NOMO-1 (cell line): ENCODE results near the gene KIZ.
"Not testable (repeated sequence)": the region's sequence is repeated elsewhere in the genome, so short reads cannot be mapped to it uniquely, and the experiment has no call there.

ENCODE experiments used
- DNase-seq, 2 experiments: peaks; one replicate each; lab custom pipeline; 2025; ENCODE audit not compliant: unreplicated experiment in 2 of 2; lab: John Stamatoyannopoulos, UW

KIZ gene

DNA sequence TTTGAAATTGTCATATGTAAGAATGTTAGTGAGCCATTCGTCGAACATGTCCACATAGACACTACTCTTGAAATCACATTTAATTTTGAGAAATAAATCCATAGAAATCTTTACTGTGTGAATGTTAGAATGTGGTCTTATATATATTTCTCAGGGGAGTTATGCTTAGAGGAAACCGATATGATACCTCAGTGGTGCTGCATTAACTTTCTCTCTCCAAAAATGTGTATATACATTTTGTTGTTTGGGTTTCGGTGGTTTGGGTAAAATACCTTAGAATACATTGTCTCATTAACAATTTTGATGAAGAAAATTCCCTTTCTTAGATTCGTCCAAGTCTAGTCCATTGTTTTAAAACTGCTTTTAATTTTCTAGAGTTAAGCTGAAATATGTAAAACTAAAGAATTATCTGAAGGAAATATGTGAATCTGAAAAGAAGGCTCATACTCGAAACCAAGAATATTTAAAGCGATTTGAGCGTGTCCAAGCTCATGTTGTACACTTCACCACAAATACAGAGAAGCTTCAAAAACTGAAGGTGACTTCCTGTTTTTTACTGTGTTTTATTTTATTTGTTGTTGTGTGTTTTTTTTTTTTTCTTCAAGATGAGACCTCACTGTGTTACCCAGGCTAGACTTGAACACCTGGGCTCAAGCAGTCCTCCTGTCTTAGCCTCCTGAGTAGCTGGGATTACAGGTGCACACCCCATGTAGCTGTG, 10.3 kb downstream of the KIZ start:
- no peak for DNase-seq

GRCh38 chr20:21137078-21137477, 11.2 kb downstream of the KIZ start:
- DNase-seq, result no peak

- no peak for DNase-seq
Measured at GRCh38 chr20:21139881-21140566, 14.1 kb downstream of the KIZ start.

DNA sequence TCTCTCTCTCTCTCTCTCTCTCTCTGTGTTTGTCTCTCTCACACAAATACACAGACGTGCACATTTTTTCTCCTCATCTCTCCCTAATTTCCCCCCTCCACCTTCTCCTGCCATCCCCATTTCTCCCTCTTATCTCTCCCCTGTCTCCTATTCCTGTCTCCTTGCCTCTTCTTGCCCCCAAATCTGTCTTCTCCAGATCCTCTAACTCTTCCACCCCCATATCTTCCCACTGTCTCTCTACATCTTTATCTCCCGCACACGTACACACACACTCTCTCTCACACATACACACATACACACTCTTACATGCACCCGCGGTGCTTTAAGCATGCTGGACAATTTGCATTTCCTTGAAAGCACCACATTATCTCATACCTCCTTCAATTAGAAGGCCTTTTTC, 15.9 kb downstream of the KIZ start:
- DNase-seq, result no peak

DNA sequence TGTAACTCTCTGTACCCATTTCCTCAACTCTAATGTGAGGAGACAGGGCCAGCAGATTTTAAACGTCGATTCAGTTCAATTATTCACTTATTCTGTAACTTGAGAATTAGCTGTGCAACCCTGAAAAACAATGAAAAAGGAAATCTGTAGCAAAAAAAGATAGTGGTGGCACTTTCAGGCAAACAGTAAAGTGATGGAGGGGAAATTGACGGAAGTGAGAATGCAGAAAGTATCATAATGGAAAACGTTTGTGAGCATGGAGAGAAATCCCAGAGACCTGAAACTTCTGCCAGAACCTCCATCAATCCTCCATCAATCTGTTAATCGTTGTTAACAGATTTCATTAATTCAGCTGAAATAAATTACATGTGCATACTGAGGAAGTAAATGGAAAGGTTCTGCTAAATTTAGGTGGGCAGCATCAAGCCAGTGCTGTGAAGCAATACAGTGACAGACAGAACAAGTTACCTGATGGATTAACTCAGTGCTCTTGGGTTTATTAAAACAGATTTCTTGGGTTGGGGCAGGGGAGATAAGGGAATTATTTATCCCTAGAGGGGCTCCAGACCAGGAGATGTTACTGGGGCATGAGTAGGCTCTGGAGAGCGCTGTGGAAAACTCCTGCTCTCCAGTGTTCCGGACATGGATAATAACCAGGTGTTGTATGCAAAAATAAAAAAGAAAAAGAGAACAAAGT, 17.5 kb downstream of the KIZ start:
- DNase-seq, result no peak

DNA sequence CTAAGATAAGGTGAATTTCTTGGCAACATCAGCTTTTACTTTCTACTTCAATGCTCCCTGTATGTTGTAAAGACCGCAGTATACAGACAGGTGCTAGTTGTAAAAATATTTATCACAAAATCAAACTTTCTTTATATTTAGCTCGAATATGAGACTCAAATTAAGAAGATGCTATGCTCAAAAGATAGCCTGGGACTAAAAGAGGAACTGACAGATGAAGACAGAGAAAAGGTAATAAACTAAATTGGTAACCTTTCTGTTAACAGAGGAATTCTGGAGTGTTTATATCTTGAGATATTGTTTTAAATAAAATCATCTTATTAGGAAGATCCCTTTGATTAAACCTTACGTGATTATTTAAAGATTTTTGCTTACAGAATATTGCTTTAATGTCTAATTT, 19.5 kb downstream of the KIZ start:
- DNase-seq, result peak in 1 of 2 experiments; percentile 16

GRCh38 chr20:21146215-21146614, 20.3 kb downstream of the KIZ start:
- no peak for DNase-seq

DNA sequence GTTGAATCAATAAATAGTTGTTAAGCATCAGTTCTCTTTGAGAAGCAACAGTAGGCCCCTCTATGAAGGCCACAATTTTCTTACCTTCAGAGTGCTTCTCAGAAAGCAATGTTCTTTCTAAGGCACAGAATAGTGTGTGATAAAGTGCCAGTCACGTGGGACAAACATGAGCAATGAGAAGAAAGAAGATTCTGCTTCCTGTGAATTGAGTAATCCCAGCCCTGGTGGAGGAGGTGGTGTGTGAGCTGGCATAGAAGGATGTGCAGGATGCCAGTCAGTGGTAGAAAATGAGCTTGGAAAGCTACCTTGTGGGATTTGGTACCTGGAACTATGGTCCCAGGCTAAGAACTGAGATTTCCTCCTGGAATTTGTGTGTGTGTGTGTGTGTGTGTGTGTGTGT, 21.7 kb downstream of the KIZ start:
- DNase-seq, result peak in 1 of 2 experiments; percentile 8

GRCh38 chr20:21149344-21149743, 23.5 kb downstream of the KIZ start:
- no peak for DNase-seq

DNA sequence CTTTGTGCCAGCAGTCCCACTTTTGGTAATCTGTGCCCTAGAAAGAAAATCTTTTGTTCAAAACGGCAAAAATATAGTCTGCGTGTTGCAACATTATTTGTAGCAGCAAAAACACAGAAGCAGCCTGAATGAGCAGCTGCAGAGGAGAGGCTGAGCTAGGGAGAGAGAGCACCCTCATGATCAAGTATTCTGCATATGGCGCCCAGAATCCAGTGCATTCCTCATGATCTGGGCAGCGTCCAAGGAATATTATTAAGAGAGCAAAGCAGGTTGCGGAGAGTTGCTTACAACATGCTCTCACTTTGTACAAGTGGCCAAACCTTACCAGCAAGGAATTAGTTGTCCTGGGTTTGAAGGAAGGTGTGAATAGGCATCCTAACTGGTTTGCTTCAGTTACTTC, 25.9 kb downstream of the KIZ start:
- no peak for DNase-seq

DNA sequence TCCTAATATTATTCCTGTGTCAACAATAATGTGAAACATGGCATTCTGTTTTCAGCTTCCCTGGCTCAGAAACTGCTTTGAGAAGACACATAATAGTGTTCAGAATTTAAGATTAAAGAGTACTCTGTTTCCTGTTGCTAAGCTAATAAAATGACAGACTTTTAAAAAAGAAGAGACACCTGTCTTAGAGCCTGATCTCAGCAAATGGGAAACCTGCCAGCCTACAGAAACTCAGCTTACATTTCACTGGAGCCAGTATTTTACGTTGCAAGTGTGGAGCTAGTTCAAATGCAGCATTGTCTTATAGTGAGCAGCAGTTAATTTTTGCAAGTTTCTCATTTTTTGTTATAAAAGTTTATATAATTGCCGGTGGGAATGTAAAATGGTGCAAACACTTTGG, 28.8 kb downstream of the KIZ start:
- no peak for DNase-seq

DNA sequence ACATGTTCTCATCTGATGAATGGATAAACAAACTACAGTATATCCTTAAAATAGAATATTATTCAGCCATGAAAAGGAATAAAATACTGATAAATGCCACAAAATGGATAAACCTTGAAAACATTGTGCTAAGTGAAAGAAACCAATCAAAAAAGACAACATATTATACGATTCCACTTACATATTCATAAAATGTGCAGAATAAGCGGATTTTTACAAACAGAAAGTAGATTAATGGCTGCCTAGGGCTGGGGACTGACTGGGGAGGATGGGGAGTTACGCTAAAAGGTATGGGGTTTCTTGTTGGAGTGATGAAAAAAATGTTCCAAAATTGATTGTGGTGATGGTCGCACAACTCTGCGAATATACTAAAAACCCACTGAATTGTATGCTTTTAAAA, 29.4 kb downstream of the KIZ start:
- DNase-seq, result no peak

GRCh38 chr20:21156266-21156665, 30.4 kb downstream of the KIZ start:
- DNase-seq, result no peak

GRCh38 chr20:21157006-21157405, 31.1 kb downstream of the KIZ start:
- DNase-seq, result no peak

GRCh38 chr20:21159658-21160380, 33.9 kb downstream of the KIZ start:
- no peak for DNase-seq

- no peak for DNase-seq
Measured at GRCh38 chr20:21161926-21162325, 36.0 kb downstream of the KIZ start.

GRCh38 chr20:21162631-21163030, 36.7 kb downstream of the KIZ start:
- DNase-seq, result no peak

GRCh38 chr20:21166801-21167200, 40.9 kb downstream of the KIZ start:
- DNase-seq, result peak; percentile 35 to 43

- DNase-seq, result no peak
Measured at GRCh38 chr20:21167261-21167660, 41.4 kb downstream of the KIZ start.

DNA sequence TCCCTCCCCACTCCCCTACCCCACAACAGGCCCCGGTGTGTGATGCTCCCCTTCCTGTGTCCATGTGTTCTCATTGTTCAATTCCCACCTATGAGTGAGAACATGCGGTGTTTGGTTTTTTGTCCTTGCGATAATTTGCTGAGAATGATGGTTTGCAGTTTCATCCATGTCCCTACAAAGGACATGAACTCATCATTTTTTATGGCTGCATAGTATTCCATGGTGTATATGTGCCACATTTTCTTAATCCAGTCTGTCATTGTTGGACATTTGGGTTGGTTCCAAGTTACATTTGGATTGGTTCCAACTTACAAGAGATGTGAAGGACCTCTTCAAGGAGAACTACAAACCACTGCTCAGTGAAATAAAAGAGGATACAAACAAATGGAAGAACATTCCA, 42.2 kb downstream of the KIZ start:
- not testable (repeated sequence) for DNase-seq

GRCh38 chr20:21172626-21173025, 46.7 kb downstream of the KIZ start:
- no peak for DNase-seq
